ENCODE results near the gene FAM120B. TPM values are rescaled to one million over a fixed set of nuclear protein-coding genes. Genes with fewer than 3 reads are reported as not detected.

Gene FAM120B
- total and polyA plus RNA-seq, 2 of the 4 experiments (the other 2 are of a cell fraction), result 15.3 to 28.0 TPM

- no peak overlapping the region for H3K56ac ChIP-seq (ENCODE audit: extremely low read depth, insufficient read depth, low read length)
- no peak; the same call in 1 of the 2 replicates for ATAC-seq (ENCODE audit: low read depth)
- POLR2A ChIA-PET (ENCODE audit: unreplicated experiment), result no interaction called here
- H4K5ac ChIP-seq (ENCODE audit: low read depth, low read length), result no peak overlapping the region
- H3K9ac ChIP-seq (ENCODE audit: low read depth, low read length), result no peak overlapping the region
- H3K23ac ChIP-seq (ENCODE audit: low read depth, low read length), result no peak overlapping the region
- H4K91ac ChIP-seq (ENCODE audit: insufficient read depth, low read depth, low read length), result no peak overlapping the region
- H2AK5ac ChIP-seq (ENCODE audit: low read depth, low read length), result no peak overlapping the region
- no peak overlapping the region for H2BK120ac ChIP-seq (ENCODE audit: low read depth, low read length)
- no peak overlapping the region for H4K8ac ChIP-seq (ENCODE audit: low read depth in 2 of 2, low read length in 2 of 2)
- no peak overlapping the region for H3K4ac ChIP-seq (ENCODE audit: low read depth, low read length)
- H4K20me1 ChIP-seq (ENCODE audit: insufficient read depth, low read length), result no peaks in the 10 kb centered on the region
- no peak overlapping the region for H3K18ac ChIP-seq (ENCODE audit: low read depth, low read length)
- CTCF ChIA-PET, result no interaction called here
- no TSS peak for BruUV-seq (replicated peaks)
- WGBS, 2 experiments (ENCODE audit: extremely low coverage in 2 of 2, insufficient read length in 1 of 2), result 90% methylated on average over 3 of the region's 4 CpGs; no CpG with 5 or more reads in 1 of the 2 experiments
- no peaks in the 10 kb centered on the region for H3K27me3 ChIP-seq (ENCODE audit: control insufficient read depth, insufficient read depth, low read length)
- intact Hi-C loops (cut with micrococcal nuclease) (no loop called here), dilution Hi-C loops (cut with HindIII; ENCODE audit: low sequenced_read_pairs, unreplicated experiment) (no loop called here), in situ Hi-C loops (cut with MboI; ENCODE audit: low sequenced_read_pairs) (no loop called here)
- no peak overlapping the region for H3K27ac ChIP-seq (ENCODE audit: insufficient read depth, low read length)
- no peak for DNase-seq
- no peak overlapping the region for H3K4me3 ChIP-seq (ENCODE audit: insufficient read depth, low read depth, low read length)
- H3K4me1 ChIP-seq (ENCODE audit: control insufficient read depth, insufficient read depth, low read length), result no peaks in the 10 kb centered on the region
- H3K79me1 ChIP-seq (ENCODE audit: low read depth in 1 of 2, low read length in 2 of 2), result peaks cover 11 to 18% of the 10 kb centered on the region in 2 experiments
- no peaks in the 10 kb centered on the region for H3K9me3 ChIP-seq (ENCODE audit: control insufficient read depth, insufficient read depth, low read length)
- H3K4me2 ChIP-seq (ENCODE audit: low read depth, low read length), result no peak overlapping the region
- H2AK9ac ChIP-seq (replicated peaks; ENCODE audit: low read depth, low read length, poor library complexity), result no peak overlapping the region
- no peak overlapping the region for H3K14ac ChIP-seq (replicated peaks; ENCODE audit: low read depth, low read length)
- no peak overlapping the region for H2BK20ac ChIP-seq (ENCODE audit: low read depth, low read length)
- peaks cover 16% of the 10 kb centered on the region; the same call in 1 of the 2 replicates for H3K9me1 ChIP-seq (ENCODE audit: insufficient read depth, low read length)
- TF ChIP-seq POLR2A (IDR thresholded peaks at IDR 0.05; ENCODE audit: low read depth, low read length) (no peak), MXI1 (IDR thresholded peaks at IDR 0.05; ENCODE audit: borderline replicate concordance, low read depth, low read length) (no peak), RFX5 (IDR thresholded peaks at IDR 0.05; ENCODE audit: low read depth, low read length) (no peak), NFE2L2 (IDR thresholded peaks at IDR 0.05; ENCODE audit: low read depth, low read length) (no peak), CHD1 (IDR thresholded peaks at IDR 0.05; ENCODE audit: low read depth, low read length) (no peak), CEBPB (IDR thresholded peaks at IDR 0.05; ENCODE audit: low read depth, low read length) (no peak), RCOR1 (IDR thresholded peaks at IDR 0.05; ENCODE audit: insufficient replicate concordance, low read length) (no peak), MAZ (IDR thresholded peaks at IDR 0.05; ENCODE audit: borderline replicate concordance, low read depth, low read length) (no peak), MAFK (IDR thresholded peaks at IDR 0.05; ENCODE audit: low read depth, low read length) (no peak), RAD21 (IDR thresholded peaks at IDR 0.05; ENCODE audit: low read length) (no peak), SMC3 (IDR thresholded peaks at IDR 0.05; ENCODE audit: low read depth, low read length) (no peak), BHLHE40 (IDR thresholded peaks at IDR 0.05; ENCODE audit: low read depth, low read length) (no peak), FOS (IDR thresholded peaks at IDR 0.05; ENCODE audit: low read depth, low read length) (no peak)
- TF ChIP-seq, protein P1, sequence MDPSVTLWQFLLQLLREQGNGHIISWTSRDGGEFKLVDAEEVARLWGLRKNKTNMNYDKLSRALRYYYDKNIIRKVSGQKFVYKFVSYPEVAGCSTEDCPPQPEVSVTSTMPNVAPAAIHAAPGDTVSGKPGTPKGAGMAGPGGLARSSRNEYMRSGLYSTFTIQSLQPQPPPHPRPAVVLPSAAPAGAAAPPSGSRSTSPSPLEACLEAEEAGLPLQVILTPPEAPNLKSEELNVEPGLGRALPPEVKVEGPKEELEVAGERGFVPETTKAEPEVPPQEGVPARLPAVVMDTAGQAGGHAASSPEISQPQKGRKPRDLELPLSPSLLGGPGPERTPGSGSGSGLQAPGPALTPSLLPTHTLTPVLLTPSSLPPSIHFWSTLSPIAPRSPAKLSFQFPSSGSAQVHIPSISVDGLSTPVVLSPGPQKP (IDR thresholded peaks at IDR 0.05; ENCODE audit: borderline replicate concordance, low read depth, low read length), result no peak
- TF ChIP-seq, protein P2, sequence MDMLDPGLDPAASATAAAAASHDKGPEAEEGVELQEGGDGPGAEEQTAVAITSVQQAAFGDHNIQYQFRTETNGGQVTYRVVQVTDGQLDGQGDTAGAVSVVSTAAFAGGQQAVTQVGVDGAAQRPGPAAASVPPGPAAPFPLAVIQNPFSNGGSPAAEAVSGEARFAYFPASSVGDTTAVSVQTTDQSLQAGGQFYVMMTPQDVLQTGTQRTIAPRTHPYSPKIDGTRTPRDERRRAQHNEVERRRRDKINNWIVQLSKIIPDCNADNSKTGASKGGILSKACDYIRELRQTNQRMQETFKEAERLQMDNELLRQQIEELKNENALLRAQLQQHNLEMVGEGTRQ (IDR thresholded peaks at IDR 0.05; ENCODE audit: low read depth, low read length), result no peak
- no peak overlapping the region for H2BK15ac ChIP-seq (ENCODE audit: low read depth, low read length)
- no peak overlapping the region for H2AFZ ChIP-seq (replicated peaks; ENCODE audit: low read length, poor library complexity)
- H2BK5ac ChIP-seq (ENCODE audit: low read depth, low read length, poor library complexity, severe bottlenecking), result no peak overlapping the region
- H3K36me3 ChIP-seq (ENCODE audit: control insufficient read depth, insufficient read depth, low read length), result peaks cover 31% of the 10 kb centered on the region
Measured at GRCh38 chr6:170365121-170365520, 58.6 kb downstream of the FAM120B start.
